HG03354 (cell line): Measurements from ENCODE around the gene RALGAPA2.
"Not testable (repeated sequence)": the region's sequence is repeated elsewhere in the genome, so short reads cannot be mapped to it uniquely, and the experiment has no call there.

Source experiments
- ATAC-seq: cut with Tn5 transposase; IDR thresholded peaks from one replicate; pipeline ENCODE4 v1.9.1; 2021; ENCODE audit warnings: mild to moderate bottlenecking; ENCODE audit not compliant: unreplicated experiment, poor library complexity, severe bottlenecking

RALGAPA2 gene

DNA sequence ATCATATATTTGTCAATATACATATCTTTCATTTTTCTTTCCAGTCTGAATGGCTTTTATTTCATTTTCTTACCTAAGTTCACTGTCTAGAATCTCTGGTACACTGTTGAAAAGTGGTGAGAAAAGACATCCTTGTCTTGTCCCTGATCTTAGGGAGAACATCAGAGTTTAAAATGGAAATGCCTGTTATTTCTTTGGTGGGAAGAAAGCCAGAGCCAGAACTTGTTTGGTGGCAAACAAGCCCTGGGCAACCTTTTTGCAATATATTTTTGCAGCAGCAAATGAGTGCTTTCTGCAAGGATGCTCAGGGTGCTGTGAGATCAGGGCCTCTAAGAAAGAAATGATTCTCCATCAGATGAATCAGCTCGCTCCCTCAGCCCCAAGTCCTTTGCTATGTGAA, 156.6 kb downstream of the RALGAPA2 start:
- ATAC-seq, result no peak

DNA sequence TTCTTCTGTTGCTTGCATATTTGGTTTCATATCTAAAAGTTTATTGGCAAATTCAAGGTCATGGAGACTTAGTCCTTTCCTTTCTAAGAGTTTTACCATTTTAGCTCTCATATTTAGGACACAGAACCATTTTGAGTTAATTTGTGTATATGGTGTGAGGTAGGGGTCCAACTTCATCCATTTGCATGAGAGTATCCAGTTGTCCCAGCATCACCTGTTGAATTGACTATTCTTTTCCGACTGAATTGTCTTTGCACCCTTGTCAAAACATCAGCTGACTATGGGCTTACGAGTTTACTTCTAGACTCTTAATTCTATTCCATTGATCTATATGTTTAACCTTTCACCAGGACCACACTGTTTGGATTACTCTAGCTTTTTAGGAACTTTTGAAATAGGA, 157.5 kb downstream of the RALGAPA2 start:
- no peak for ATAC-seq

DNA sequence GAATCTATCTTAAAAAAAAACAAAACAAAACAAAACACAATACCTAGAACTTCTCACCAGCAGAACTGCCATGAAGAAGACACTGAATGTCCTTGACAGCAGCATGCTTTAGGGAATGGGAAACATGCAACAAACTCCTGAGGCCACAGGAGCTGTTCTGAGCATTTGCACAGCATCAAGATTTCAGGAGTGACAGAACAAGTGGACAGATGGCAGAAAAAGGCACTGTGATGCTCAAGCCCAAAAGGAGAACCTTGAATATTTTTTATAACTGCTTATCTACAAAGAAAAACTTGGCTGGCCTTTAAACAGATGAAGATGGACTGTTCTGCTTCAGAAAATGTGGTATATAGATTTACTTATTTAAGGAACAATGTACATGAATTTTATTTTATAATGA, 158.9 kb downstream of the RALGAPA2 start:
- ATAC-seq, result no peak

DNA sequence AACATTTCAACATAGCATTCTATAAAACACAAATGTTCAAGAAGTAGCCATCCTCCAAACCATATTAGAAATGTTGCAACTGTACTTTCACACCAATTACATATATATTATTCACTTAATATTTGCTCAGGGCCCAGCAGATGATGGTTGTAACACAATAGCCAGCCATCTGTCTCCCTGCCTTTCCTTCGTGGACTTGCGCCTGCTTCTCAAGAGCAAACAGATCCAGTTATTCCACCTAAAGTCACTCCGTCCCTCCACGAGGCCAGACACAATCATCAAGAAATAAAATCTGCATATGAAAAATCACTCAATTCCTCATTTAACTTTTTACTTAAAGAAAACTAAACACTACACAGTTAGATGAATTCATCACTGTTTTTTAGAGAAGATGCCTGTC, 160.4 kb downstream of the RALGAPA2 start:
- ATAC-seq, result no peak

DNA sequence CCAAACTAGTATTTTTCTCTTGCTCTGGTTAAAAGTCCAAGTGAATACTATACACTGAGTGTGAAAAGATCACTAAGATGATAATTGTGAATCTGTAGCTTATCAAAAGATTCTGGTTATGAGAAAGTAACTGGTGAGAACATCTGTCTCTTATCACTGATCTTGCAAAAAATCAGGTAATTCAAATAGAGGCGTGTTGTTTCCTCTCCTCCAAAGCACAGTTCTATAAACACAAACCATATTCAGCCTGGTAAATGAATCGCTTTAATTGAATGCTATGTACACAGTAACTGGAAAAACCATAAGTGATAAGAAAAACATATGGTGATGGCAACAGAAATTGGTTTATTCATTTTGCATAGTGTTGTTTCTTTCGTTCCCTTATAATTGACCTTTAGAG, 161.0 kb downstream of the RALGAPA2 start:
- no peak for ATAC-seq

DNA sequence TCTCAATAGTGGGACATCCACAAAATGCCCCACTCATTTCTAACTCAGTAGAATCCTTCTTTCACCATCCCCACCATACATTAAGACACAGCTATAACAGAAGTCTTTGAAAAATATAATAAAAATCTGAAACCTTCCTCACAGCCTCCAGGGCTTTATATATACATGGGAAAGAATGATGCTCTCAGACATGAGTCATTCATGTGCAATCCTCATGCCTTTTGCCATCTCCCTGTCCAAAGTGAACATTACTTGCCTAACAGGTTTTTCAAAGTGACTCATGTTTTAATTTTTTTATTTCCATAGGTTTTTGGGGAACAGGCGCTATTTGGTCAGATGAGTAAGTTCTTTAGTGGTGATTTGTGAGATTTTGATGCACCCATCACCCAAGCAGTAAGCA, 162.7 kb downstream of the RALGAPA2 start:
- ATAC-seq, result no peak

DNA sequence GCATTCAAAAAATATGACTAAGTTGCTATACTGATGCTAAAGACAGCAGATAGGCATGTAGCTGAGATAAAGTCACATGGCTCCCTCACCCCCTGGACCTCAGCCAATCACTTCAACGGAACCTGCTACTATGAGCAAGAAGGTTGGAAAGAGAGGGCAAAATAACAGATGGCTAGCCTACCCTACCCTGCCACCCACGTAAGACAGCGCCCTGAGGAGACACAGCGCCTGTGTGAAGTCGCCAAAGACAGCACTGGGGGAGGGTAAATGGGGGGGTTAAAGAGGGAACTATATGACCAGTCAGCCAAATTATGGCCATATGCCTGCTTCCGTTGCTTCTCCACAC, 163.2 kb downstream of the RALGAPA2 start:
- ATAC-seq, result no peak

DNA sequence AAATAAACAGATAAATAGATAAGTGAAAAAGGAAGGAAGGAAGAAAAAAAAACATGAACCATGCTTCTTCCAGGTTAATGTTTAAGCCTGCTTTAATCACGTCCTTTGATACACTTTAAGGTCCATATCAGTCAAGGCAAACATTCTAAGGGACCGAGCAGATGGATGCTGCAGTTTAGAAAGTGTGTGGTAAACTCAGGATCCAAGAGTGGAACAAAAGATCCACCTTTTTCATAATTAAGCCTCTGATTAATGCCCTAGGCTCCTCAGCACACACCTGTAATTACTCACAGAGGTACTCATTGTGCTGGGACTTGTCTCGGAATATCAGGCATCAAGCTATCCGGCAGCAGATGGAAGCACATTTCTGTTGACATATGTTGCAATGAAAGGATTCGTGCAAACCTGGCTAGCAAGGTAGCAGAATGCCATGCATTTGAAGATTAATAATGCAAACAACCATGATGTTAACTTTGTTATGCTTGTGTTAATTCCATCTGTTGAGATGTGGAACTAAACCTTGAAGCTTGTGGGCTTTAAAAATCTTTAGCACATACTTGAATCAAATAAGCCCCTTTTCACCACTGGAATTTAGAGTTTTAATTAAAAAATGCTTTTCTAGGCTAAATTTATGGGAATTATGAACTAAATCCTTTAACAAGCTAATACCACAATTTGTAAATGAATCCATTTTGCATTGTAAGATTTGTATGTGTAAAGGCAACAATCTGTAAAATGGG, 163.7 kb downstream of the RALGAPA2 start:
- ATAC-seq, result no peak

DNA sequence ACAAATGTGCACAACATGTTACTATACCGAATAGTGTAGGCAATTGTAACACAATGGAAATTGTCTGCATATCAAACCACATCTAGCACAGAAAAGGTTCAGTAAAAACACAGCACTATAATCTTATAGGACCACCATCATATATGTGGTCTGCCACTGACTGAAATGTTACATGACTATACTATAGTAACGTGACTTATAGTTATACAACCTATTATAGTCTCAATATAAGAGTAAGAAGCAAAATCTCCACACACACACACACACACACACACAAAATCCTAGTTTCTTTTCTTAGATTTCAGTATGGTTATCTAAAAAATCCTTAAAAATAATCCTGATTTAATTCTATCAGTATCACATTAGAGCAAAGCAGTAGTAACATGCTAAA, 164.6 kb downstream of the RALGAPA2 start:
- ATAC-seq, result no peak

DNA sequence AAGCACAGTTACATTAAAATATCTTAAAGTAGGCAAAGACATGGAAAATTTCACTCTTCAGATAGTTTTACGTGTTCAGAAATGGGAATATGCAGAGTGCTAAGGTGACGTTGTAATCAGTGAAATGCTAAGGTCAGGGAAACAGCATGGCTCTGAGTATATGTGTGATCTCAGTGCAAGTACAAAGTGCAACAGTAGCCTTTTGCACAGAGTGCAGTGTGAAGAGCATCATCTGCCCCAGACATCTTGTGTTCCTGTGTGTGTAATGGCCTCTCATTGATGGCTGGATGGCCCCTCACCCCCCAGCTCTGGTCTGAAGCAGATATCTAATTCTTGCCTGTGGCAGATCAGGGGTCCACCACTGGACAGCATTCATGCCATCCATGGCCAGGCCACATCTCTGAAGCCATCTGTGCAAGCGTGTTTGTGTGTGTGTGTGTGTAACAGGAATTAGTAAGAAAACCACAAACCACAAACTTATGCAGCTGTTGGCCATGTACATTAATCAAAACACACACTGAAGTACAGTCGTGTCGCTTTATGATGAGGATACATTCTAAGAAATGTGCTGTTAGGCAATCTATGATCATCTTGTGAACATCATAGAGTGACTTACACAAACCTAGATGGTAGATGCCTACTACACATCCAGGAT, 165.1 kb downstream of the RALGAPA2 start:
- no peak for ATAC-seq

DNA sequence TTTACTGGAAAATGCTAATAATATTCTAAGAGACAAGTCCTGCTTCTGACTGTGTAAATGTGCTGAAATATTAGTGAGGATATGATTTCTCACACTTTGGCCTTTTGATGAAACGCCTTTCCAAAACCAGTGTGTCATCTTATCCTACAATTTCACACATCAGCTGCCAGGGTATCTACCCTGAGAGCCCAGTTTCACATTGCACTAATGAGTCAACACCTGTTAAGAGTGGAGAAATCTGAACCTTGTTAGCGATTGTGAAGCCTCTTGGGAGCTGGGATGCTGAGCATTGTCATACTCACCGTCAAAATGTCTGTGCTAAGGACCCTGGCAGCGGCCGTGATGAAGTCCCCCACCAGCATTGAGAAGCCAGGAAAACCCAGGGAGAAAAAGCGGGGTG, 166.0 kb downstream of the RALGAPA2 start:
- no peak for ATAC-seq

DNA sequence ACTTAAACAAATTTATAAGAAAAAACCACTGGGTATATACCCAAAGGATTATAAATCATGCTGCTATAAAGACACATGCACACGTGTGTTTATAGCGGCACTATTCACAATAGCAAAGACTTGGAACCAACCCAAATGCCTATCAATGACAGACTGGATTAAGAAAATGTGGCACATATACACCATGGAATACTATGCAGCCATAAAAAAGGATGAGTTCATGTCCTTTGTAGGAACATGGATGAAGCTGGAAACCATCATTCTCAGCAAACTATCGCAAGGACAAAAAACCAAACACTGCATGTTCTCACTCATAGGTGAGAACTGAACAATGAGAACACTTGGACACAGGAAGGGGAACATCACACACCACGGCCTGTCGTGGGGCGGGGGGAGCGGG, 169.1 kb downstream of the RALGAPA2 start:
- ATAC-seq, result not testable (repeated sequence)

DNA sequence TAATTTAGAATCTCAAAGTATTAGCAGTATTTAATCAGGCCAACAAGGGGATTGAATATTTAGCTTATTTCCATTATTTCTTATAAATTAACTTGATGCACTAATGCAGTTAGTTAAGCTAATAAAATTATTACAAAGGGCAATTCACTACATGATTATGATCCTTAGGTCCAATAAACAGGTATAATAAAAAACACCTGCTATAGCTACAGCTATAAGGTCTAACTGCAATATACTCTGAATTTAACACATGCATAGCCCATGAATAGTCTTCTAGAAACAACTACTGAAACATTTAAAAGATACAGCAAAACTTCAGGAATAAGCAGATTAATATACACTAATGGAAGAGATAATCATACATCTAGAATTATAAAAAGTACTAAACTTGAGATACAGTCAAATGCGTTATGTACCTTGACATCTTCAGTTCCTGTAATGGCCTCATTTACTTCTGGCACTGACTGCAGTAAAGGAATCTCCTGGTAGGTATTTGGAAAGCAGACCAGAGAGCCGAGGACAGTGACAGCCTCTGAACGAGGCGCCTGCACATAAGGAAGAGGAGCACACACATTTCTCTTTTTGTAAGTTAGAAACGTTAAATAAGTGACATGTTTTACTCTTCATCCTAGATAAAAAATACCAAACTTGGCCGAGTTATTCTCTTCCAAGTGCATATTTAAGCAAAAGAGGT, 176.1 kb downstream of the RALGAPA2 start:
- no peak for ATAC-seq

DNA sequence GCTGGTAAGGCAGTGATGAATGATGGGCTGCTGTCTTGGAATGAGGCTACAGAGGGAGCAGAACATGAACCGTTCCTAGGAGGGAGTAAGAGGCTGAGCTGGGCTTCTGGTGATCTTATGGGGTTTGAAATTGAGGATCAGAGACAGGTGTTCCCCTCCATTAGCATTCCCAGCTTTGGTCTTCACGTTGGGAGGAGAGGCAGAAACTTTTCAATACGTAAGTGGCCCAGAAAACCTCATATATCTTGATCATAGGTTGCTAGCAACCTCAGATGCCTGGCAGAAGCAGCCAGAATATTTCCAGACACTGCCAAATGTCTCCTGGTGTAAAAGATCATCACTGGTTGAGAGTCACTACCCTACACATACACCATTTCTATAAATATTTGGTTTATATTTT, 177.4 kb downstream of the RALGAPA2 start:
- no peak for ATAC-seq

DNA sequence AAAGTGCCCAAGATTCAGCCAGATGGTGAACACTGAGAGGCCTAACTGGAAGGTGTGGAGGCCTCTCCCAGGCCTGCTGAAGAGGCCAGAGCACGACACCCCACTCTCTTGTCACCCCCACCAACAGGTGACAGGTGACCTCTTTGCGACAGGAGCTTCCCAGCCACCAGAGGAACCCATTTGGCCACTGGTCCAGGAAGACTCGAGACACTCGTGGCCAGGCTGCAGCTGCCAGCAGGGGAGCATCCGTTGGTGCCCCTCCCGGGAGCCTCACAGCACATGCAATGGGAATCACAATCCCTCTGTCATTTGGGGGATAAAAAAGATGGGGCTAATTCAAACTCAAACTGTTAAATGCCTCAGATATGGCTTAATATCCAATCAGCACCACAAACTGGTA, 181.2 kb downstream of the RALGAPA2 start:
- ATAC-seq, result no peak

DNA sequence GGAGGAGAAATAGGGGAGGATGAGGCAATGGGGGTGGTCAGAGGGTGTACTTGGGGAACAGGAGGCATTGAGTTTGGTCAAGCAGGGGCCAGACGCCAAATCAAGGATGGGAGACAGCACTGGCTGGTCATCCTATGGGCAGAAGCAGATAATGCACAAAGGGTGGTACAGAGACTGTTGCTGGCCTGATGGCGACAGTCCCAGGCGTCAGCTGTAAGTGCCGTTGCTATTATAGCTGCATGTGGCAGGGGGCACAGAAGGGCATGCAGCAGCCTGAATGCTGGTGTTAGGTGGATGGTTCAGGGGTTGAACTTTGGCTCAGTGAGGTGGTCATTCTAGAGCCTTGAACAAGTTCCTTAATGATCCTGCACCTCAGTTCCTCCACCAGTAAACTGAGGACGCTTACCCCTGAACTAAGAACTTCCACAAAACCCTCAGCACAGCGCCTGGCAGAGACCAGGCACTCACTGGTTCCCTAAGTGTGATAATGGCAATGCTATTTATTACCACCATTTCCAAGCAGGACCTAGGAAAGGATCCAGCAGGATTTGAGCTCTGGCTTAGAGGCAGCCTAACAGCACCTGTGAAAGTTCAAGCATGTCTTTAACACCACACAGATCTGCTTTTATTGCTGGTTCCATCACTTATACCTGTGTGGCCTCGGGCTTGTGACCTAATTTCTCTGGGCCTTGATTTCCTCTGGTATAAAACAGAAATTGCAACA, 181.9 kb downstream of the RALGAPA2 start:
- no peak for ATAC-seq

DNA sequence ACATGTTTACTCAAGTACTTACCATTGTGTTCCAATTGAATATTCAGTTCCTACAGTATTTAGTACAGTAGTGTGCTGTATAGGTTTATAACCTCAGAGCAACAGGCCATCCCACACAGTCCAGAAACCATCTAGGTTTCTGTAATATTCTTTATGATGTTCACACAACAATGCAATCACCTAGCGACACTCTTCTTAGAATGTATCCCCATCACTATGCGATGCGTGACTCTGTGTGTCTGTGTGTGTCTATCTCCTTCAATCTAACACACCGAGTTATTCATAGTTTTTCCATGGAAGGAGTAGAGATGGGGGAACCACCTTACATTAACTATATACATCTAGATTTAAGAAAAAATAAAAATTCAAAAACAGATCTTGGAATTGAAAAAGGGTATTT, 182.8 kb downstream of the RALGAPA2 start:
- no peak for ATAC-seq

DNA sequence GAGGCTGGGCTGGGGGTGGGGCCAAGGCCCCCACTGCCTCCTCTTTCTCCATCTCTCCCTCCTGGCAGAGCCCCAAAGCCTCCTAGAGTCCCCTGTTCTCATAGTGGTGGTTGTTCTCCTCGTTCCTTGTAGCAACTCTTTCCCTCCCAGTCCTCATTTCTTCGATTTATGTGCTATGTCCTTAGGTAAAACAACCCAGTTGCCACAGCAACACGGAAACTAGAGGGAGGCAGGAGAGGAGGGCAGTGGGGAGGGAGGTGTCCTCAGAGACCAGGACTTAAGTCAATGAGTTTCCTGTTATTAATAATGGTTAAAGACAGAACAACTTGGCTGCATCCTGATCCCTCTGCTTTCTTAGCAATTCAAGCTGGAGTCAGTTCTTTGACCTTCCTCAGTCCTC, 183.6 kb downstream of the RALGAPA2 start:
- ATAC-seq, result no peak

DNA sequence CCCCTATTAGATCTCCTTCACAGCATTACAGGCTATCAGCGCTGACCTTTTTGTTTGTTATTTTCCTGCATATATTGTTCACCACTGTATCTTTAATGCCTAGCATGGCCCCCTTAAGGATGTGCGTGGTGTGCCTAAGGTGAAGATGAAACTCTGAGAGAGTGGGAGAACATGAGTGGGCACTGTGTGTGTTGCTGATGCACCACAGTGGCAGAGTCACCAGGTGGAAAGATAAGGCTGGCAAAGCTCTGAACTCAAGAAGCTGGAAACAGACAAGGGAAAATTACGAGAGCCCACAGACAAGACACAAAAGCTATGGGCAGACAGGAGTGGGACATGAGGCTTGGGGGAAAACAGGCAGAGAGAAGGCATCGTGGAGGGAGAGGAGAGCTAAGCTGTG, 184.8 kb downstream of the RALGAPA2 start:
- ATAC-seq, result no peak

DNA sequence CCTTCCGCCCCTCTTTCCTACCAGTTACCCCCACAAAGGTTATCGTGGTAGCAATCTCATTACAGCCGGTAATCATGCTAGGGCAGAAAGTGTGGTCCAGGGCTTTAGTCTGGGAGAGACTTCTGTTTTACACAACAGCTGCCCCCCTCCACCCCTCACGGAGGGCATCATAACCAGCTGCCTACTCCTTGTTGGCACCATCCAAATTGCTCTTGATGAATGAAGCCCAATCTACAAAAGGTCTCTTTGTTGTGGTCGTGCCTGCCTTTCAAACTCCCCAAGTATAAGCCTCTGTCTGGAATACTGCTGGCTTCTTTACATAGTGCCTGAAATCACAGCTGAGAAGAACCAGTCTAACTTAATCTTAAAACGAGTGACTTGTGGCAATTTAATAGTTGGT, 186.7 kb downstream of the RALGAPA2 start:
- no peak for ATAC-seq

DNA sequence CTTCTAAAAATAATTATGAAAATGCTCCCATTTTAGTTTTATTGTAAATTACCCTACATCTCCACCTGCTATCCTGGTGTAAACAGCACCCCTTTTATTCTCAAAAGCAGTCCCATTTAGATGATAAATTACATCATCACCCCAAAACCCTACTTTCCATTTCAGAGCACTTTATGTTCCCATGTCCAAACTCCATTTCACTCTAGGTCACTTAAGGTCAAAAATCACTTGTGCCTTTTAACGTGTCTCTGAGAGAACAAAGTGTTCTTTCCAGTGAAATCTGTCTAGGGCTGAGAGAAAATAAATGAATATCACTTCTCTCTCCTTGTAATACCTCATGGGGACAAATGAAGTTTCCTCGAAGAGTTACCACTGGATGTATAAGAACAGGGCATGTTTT, 187.2 kb downstream of the RALGAPA2 start:
- ATAC-seq, result no peak
